ENCODE measurements around the gene CCDC185.

Gene CCDC185

GRCh38 chr1:223421025-223421424, 27.8 kb downstream of the CCDC185 start:
- Histone ChIP-seq H3K27me3 (ENCODE audit: control insufficient read depth, insufficient read depth, low read length) (no peaks in the 10 kb centered on the region), H3K4me3 (ENCODE audit: low read length) (no peak overlapping the region), H3K4me1 (ENCODE audit: control insufficient read depth, insufficient read depth, low read length) (peaks cover 15% of the 10 kb centered on the region), H3K36me3 (ENCODE audit: control insufficient read depth, insufficient read depth, low read length) (no peaks in the 10 kb centered on the region), H3K9me3 (ENCODE audit: control insufficient read depth, low read length) (no peaks in the 10 kb centered on the region), H3K9ac (ENCODE audit: low read length) (no peak overlapping the region)

GRCh38 chr1:223421676-223422075, 28.5 kb downstream of the CCDC185 start:
- peaks cover 15% of the 10 kb centered on the region for H3K4me1 ChIP-seq (ENCODE audit: control insufficient read depth, insufficient read depth, low read length)
- no peaks in the 10 kb centered on the region for H3K27me3 ChIP-seq (ENCODE audit: control insufficient read depth, insufficient read depth, low read length)
- H3K36me3 ChIP-seq (ENCODE audit: control insufficient read depth, insufficient read depth, low read length), result no peaks in the 10 kb centered on the region
- H3K4me3 ChIP-seq (ENCODE audit: low read length), result no peak overlapping the region
- no peak overlapping the region for H3K9ac ChIP-seq (ENCODE audit: low read length)
- H3K9me3 ChIP-seq (ENCODE audit: control insufficient read depth, low read length), result no peaks in the 10 kb centered on the region

- no peaks in the 10 kb centered on the region for H3K36me3 ChIP-seq (ENCODE audit: control insufficient read depth, insufficient read depth, low read length)
- no peak overlapping the region for H3K4me3 ChIP-seq (ENCODE audit: low read length)
- H3K9me3 ChIP-seq (ENCODE audit: control insufficient read depth, low read length), result no peaks in the 10 kb centered on the region
- peaks cover 15% of the 10 kb centered on the region for H3K4me1 ChIP-seq (ENCODE audit: control insufficient read depth, insufficient read depth, low read length)
- no peak overlapping the region for H3K9ac ChIP-seq (ENCODE audit: low read length)
- H3K27me3 ChIP-seq (ENCODE audit: control insufficient read depth, insufficient read depth, low read length), result no peaks in the 10 kb centered on the region
Observed at GRCh38 chr1:223422911-223423310, 29.7 kb downstream of the CCDC185 start.

GRCh38 chr1:223423641-223424233, 30.5 kb downstream of the CCDC185 start:
- H3K27me3 ChIP-seq (ENCODE audit: control insufficient read depth, insufficient read depth, low read length), result no peaks in the 10 kb centered on the region
- no peaks in the 10 kb centered on the region for H3K9me3 ChIP-seq (ENCODE audit: control insufficient read depth, low read length)
- no peak overlapping the region for H3K9ac ChIP-seq (ENCODE audit: low read length)
- no peak overlapping the region for H3K4me3 ChIP-seq (ENCODE audit: low read length)
- H3K4me1 ChIP-seq (ENCODE audit: control insufficient read depth, insufficient read depth, low read length), result peaks cover 15% of the 10 kb centered on the region
- H3K36me3 ChIP-seq (ENCODE audit: control insufficient read depth, insufficient read depth, low read length), result no peaks in the 10 kb centered on the region

GRCh38 chr1:223425550-223425949, 32.3 kb downstream of the CCDC185 start:
- Histone ChIP-seq H3K36me3 (ENCODE audit: control insufficient read depth, insufficient read depth, low read length) (no peaks in the 10 kb centered on the region), H3K4me3 (ENCODE audit: low read length) (no peak overlapping the region), H3K4me1 (ENCODE audit: control insufficient read depth, insufficient read depth, low read length) (peaks cover 21% of the 10 kb centered on the region), H3K9me3 (ENCODE audit: control insufficient read depth, low read length) (no peaks in the 10 kb centered on the region), H3K27me3 (ENCODE audit: control insufficient read depth, insufficient read depth, low read length) (no peaks in the 10 kb centered on the region), H3K9ac (ENCODE audit: low read length) (no peak overlapping the region)

- Histone ChIP-seq H3K36me3 (ENCODE audit: control insufficient read depth, insufficient read depth, low read length) (no peaks in the 10 kb centered on the region), H3K27me3 (ENCODE audit: control insufficient read depth, insufficient read depth, low read length) (no peaks in the 10 kb centered on the region), H3K4me1 (ENCODE audit: control insufficient read depth, insufficient read depth, low read length) (peaks cover 10% of the 10 kb centered on the region), H3K9me3 (ENCODE audit: control insufficient read depth, low read length) (no peaks in the 10 kb centered on the region), H3K4me3 (ENCODE audit: low read length) (no peak overlapping the region), H3K9ac (ENCODE audit: low read length) (no peak overlapping the region)
Observed at GRCh38 chr1:223426936-223427335, 33.7 kb downstream of the CCDC185 start.

- Histone ChIP-seq H3K36me3 (ENCODE audit: control insufficient read depth, insufficient read depth, low read length) (no peaks in the 10 kb centered on the region), H3K4me1 (ENCODE audit: control insufficient read depth, insufficient read depth, low read length) (peaks cover 6% of the 10 kb centered on the region), H3K9ac (ENCODE audit: low read length) (no peak overlapping the region), H3K27me3 (ENCODE audit: control insufficient read depth, insufficient read depth, low read length) (no peaks in the 10 kb centered on the region), H3K9me3 (ENCODE audit: control insufficient read depth, low read length) (no peaks in the 10 kb centered on the region), H3K4me3 (ENCODE audit: low read length) (no peak overlapping the region)
Observed at GRCh38 chr1:223429313-223429731, 36.1 kb downstream of the CCDC185 start.

GRCh38 chr1:223429821-223430220, 36.6 kb downstream of the CCDC185 start:
- Histone ChIP-seq H3K4me3 (ENCODE audit: low read length) (no peak overlapping the region), H3K9ac (ENCODE audit: low read length) (no peak overlapping the region), H3K4me1 (ENCODE audit: control insufficient read depth, insufficient read depth, low read length) (peaks cover 6% of the 10 kb centered on the region), H3K9me3 (ENCODE audit: control insufficient read depth, low read length) (no peaks in the 10 kb centered on the region), H3K27me3 (ENCODE audit: control insufficient read depth, insufficient read depth, low read length) (no peaks in the 10 kb centered on the region), H3K36me3 (ENCODE audit: control insufficient read depth, insufficient read depth, low read length) (no peaks in the 10 kb centered on the region)

- Histone ChIP-seq H3K4me1 (ENCODE audit: control insufficient read depth, insufficient read depth, low read length) (peaks cover 6% of the 10 kb centered on the region), H3K9me3 (ENCODE audit: control insufficient read depth, low read length) (no peaks in the 10 kb centered on the region), H3K27me3 (ENCODE audit: control insufficient read depth, insufficient read depth, low read length) (no peaks in the 10 kb centered on the region), H3K36me3 (ENCODE audit: control insufficient read depth, insufficient read depth, low read length) (no peaks in the 10 kb centered on the region), H3K4me3 (ENCODE audit: low read length) (no peak overlapping the region), H3K9ac (ENCODE audit: low read length) (no peak overlapping the region)
Observed at GRCh38 chr1:223430236-223430635, 37.0 kb downstream of the CCDC185 start.

GRCh38 chr1:223437151-223437550, 43.9 kb downstream of the CCDC185 start:
- H3K9ac ChIP-seq (ENCODE audit: low read length), result no peak overlapping the region
- H3K36me3 ChIP-seq (ENCODE audit: control insufficient read depth, insufficient read depth, low read length), result no peaks in the 10 kb centered on the region
- H3K4me1 ChIP-seq (ENCODE audit: control insufficient read depth, insufficient read depth, low read length), result no peaks in the 10 kb centered on the region
- H3K9me3 ChIP-seq (ENCODE audit: control insufficient read depth, low read length), result no peaks in the 10 kb centered on the region
- no peak overlapping the region for H3K4me3 ChIP-seq (ENCODE audit: low read length)
- no peaks in the 10 kb centered on the region for H3K27me3 ChIP-seq (ENCODE audit: control insufficient read depth, insufficient read depth, low read length)

- H3K4me1 ChIP-seq (ENCODE audit: control insufficient read depth, insufficient read depth, low read length), result no peaks in the 10 kb centered on the region
- no peak overlapping the region for H3K9ac ChIP-seq (ENCODE audit: low read length)
- no peaks in the 10 kb centered on the region for H3K27me3 ChIP-seq (ENCODE audit: control insufficient read depth, insufficient read depth, low read length)
- H3K36me3 ChIP-seq (ENCODE audit: control insufficient read depth, insufficient read depth, low read length), result no peaks in the 10 kb centered on the region
- H3K4me3 ChIP-seq (ENCODE audit: low read length), result no peak overlapping the region
- no peaks in the 10 kb centered on the region for H3K9me3 ChIP-seq (ENCODE audit: control insufficient read depth, low read length)
Observed at GRCh38 chr1:223443397-223443796, 50.2 kb downstream of the CCDC185 start.

- Histone ChIP-seq H3K4me1 (ENCODE audit: control insufficient read depth, insufficient read depth, low read length) (no peaks in the 10 kb centered on the region), H3K27me3 (ENCODE audit: control insufficient read depth, insufficient read depth, low read length) (no peaks in the 10 kb centered on the region), H3K36me3 (ENCODE audit: control insufficient read depth, insufficient read depth, low read length) (no peaks in the 10 kb centered on the region), H3K9ac (ENCODE audit: low read length) (no peak overlapping the region), H3K4me3 (ENCODE audit: low read length) (no peak overlapping the region), H3K9me3 (ENCODE audit: control insufficient read depth, low read length) (no peaks in the 10 kb centered on the region)
Observed at GRCh38 chr1:223444411-223444810, 51.2 kb downstream of the CCDC185 start.

Data from mucosa of stomach (tissue), 1 donor.